Endothelial cell of umbilical vein (primary cell): ENCODE results near the gene SLC7A7. TPM values are rescaled to one million over a fixed set of nuclear protein-coding genes. Genes with fewer than 3 reads are reported as not detected.
A peak's percentile ranks its signal among the peaks of the same experiment; 100 is the strongest.

Experiments
- BruUV-seq: library from RNA; stranded (reverse); fragments of 400-500 nt; replicated peaks from 2 replicates; lab custom pipeline; 2021; lab: Mats Ljungman, UMichigan
- CTCF ChIA-PET: fragments of 300-600, 350-600 bp; sonication (Branson Sonifier 250); formaldehyde crosslinking; loops from one replicate; lab custom pipeline; 2021; ENCODE audit warnings: antibody characterized with exemption, inconsistent platforms; lab: Charles Lee
- POLR2A ChIA-PET: fragments of 300-600, 350-600 bp; sonication (Branson Sonifier 250); formaldehyde crosslinking; loops from one replicate; lab custom pipeline; 2021; ENCODE audit warnings: antibody characterized with exemption, inconsistent platforms; lab: Charles Lee
- DNase-seq: peaks from one replicate; pipeline ENCODE4 v3.0.0-alpha.2; 2011; ENCODE audit warnings: low read depth, low spot score
- FAIRE-seq: peaks from 2 replicates; lab custom pipeline; 2011; peaks lifted over from hg19 to GRCh38; lab: Jason Lieb, UNC
- H2AFZ ChIP-seq: 2 replicates; pipeline ENCODE4 v1.6.0; 2012; ENCODE audit warnings: low read depth, low read length, control low read depth, inconsistent platforms
- H3K27ac ChIP-seq: 2 replicates; pipeline ENCODE4 v1.5.1; 2011; ENCODE audit warnings: low read depth, mild to moderate bottlenecking, control low read depth, low read length, moderate library complexity; ENCODE audit not compliant: insufficient read depth
- H3K27me3 ChIP-seq, 2 experiments: 2 replicates each; pipeline versions ENCODE4 v1.6.0 to v1.6.1; 2011; ENCODE audit warnings: low read length in 2 of 2, mixed read lengths in 1 of 2; ENCODE audit not compliant: control insufficient read depth in 2 of 2, insufficient read depth in 2 of 2
- H3K36me3 ChIP-seq, 2 experiments: 2 replicates in 1 of 2; 3 replicates in 1 of 2; pipeline ENCODE4 v1.5.1; 2011; ENCODE audit warnings: low read length in 2 of 2, mild to moderate bottlenecking in 1 of 2, moderate library complexity in 1 of 2; ENCODE audit not compliant: control insufficient read depth in 2 of 2, insufficient read depth in 2 of 2; ENCODE audit errors: extremely low read depth in 1 of 2
- H3K4me1 ChIP-seq: 3 replicates; pipeline ENCODE4 v1.5.1; 2011; ENCODE audit warnings: mild to moderate bottlenecking, low read length; ENCODE audit not compliant: control insufficient read depth, insufficient read depth; ENCODE audit errors: extremely low read depth
- H3K4me2 ChIP-seq: 2 replicates; pipeline ENCODE4 v1.6.1; 2011; ENCODE audit warnings: low read length, control low read depth, mixed read lengths; ENCODE audit not compliant: insufficient read depth
- H3K4me3 ChIP-seq, 3 experiments: fragments of 200-600 bp in 1 of 3; sonication (generic), shearing (Covaris generic) in 1 of 3; replicated peaks in 1 of 3; 2 replicates each; pipeline ENCODE4 v1.5.1; 2011 to 2016; ENCODE audit warnings: control low read depth in 3 of 3, low read length in 3 of 3, mild to moderate bottlenecking in 2 of 3, inconsistent platforms in 1 of 3, low read depth in 1 of 3, moderate library complexity in 1 of 3; ENCODE audit not compliant: insufficient read depth in 1 of 3
- H3K79me2 ChIP-seq: 2 replicates; pipeline ENCODE4 v1.6.0; 2012; ENCODE audit warnings: low read length, inconsistent platforms; ENCODE audit not compliant: control insufficient read depth, insufficient read depth
- H3K9ac ChIP-seq: replicated peaks from 2 replicates; pipeline ENCODE3; 2011; ENCODE audit warnings: low read length, control low read depth; ENCODE audit not compliant: insufficient read depth; ENCODE audit errors: extremely low read depth
- H3K9me1 ChIP-seq: replicated peaks from 3 replicates; pipeline ENCODE4 v1.6.0; 2011; ENCODE audit warnings: mild to moderate bottlenecking, low read length; ENCODE audit not compliant: control insufficient read depth, insufficient read depth; ENCODE audit errors: extremely low read depth
- H3K9me3 ChIP-seq: replicated peaks from 2 replicates; pipeline ENCODE4 v1.5.1; 2012; ENCODE audit warnings: low read length, inconsistent platforms; ENCODE audit not compliant: control insufficient read depth, insufficient read depth
- H4K20me1 ChIP-seq: replicated peaks from 2 replicates; pipeline ENCODE3; 2011; ENCODE audit warnings: mild to moderate bottlenecking, low read length; ENCODE audit not compliant: control insufficient read depth, insufficient read depth; ENCODE audit errors: extremely low read depth
- CTCF ChIP-seq, 2 donors: IDR thresholded peaks; 1 replicate in 1 of 2; 2 replicates in 1 of 2; pipeline ENCODE4 v1.5.1; 2011; ENCODE audit warnings: low read length in 2 of 2, mild to moderate bottlenecking in 2 of 2, moderate library complexity in 2 of 2, control low read depth in 1 of 2, inconsistent platforms in 1 of 2, low read depth in 1 of 2; ENCODE audit not compliant: insufficient read depth in 1 of 2; ENCODE audit errors: extremely low read depth in 1 of 2
- EZH2 ChIP-seq: IDR thresholded peaks from 2 replicates; pipeline ENCODE4 v1.6.1; 2012; ENCODE audit warnings: borderline replicate concordance, low read depth, mild to moderate bottlenecking, moderate library complexity, low read length, inconsistent platforms; ENCODE audit not compliant: severe bottlenecking
- GATA2 ChIP-seq: IDR thresholded peaks from 2 replicates; pipeline ENCODE4 v1.7.0; 2011; ENCODE audit warnings: low read depth, mild to moderate bottlenecking, moderate library complexity, mixed read lengths, low read length; ENCODE audit not compliant: insufficient read length, insufficient read depth
- JUN ChIP-seq: IDR thresholded peaks from 2 replicates; pipeline ENCODE4 v1.6.1; 2011; ENCODE audit warnings: borderline replicate concordance, low read depth; ENCODE audit not compliant: insufficient read length, insufficient read depth
- MAX ChIP-seq: IDR thresholded peaks from 2 replicates; pipeline ENCODE4 v1.6.1; 2011; ENCODE audit not compliant: insufficient read depth, insufficient read length
- MYC ChIP-seq: IDR thresholded peaks from one replicate; pipeline ENCODE4 v1.6.1; 2011; ENCODE audit warnings: mild to moderate bottlenecking, low read depth, low read length
- POLR2A ChIP-seq: IDR thresholded peaks from 2 replicates; pipeline ENCODE4 v1.6.1; 2012; ENCODE audit warnings: low read depth, mild to moderate bottlenecking, control low read depth, low read length
- POLR2AphosphoS5 ChIP-seq: IDR thresholded peaks from 2 replicates; pipeline ENCODE4 v1.6.1; 2012; ENCODE audit warnings: low read depth, mild to moderate bottlenecking, control low read depth, low read length, moderate library complexity; ENCODE audit not compliant: insufficient read depth
- dilution Hi-C: fragments of 300-500 bp; cut with MboI; formaldehyde crosslinking; loops from one replicate; pipeline ENCODE4 v1.15.0; 2019; ENCODE audit warnings: low sequenced_read_pairs; ENCODE audit not compliant: extremely low pct_ligation_motif_present
- intact Hi-C: fragments of 100-400 bp; cut with micrococcal nuclease; formaldehyde crosslinking; loops from one replicate; pipeline ENCODE4 v1.10.0; 2022
- polyA plus RNA-seq, 4 experiments: library from polyadenylated mRNA; depleted of rRNA in 3 of 4; stranded (reverse) in 3 of 4; unstranded in 1 of 4; fragments of >200 nt; gene quantifications; 2 replicates each; pipeline versions ENCODE4 v1.2.1 to v1.2.3, GENCODE V29; 2011 to 2012; ENCODE audit warnings: missing spikeins in 1 of 4
- total RNA-seq: library from RNA; stranded (reverse); gene quantifications from 2 replicates; pipeline ENCODE4 v1.2.3, GENCODE V29; 2021

Gene SLC7A7
- total and polyA plus RNA-seq, 2 donors (not counting 3 experiments of a cell fraction or from before 2014, with no cell fraction given), result 22.5 to 94.0 TPM

GRCh38 chr14:22835505-22835904 lies 20.3 kb upstream of the SLC7A7 start:
- Histone ChIP-seq H3K9me3 (no peaks in the 10 kb centered on the region), H2AFZ (no peak overlapping the region), H3K4me2 (no peak overlapping the region), H3K9me1 (no peaks in the 10 kb centered on the region), H3K4me1 (peaks cover 40% of the 10 kb centered on the region), H3K4me3 (no peak overlapping the region), H3K79me2 (peaks cover 56% of the 10 kb centered on the region), H3K9ac (no peak overlapping the region), H3K36me3 (peaks cover 2 to 9% of the 10 kb centered on the region in 2 experiments), H3K27ac (peak overlapping the region; percentile 84), H4K20me1 (no peaks in the 10 kb centered on the region), H3K27me3 (no peaks in the 10 kb centered on the region)
- dilution Hi-C loops, result no loop called here
- no TSS peak for BruUV-seq
- ChIA-PET CTCF (interaction anchor here (1.2 to 12.5 kb wide), 9 partner anchors 12 to 277 kb away, joined by 3 to 214 read pairs (median 13); partner anchors contain the start of genes LRP10 and OXA1L), POLR2A (no interaction called here)
- FAIRE-seq (no peak), DNase-seq (no peak)
- intact Hi-C loops, result loop anchor here (5.0 kb wide), 1 partner anchor 278 kb away; no protein-coding TSS in a partner anchor
- TF ChIP-seq CTCF (IDR thresholded peaks at IDR 0.05; ENCODE audit: extremely low read depth in 1 of 2, insufficient read depth in 1 of 2, low read depth in 1 of 2, low read length in 2 of 2), result no peak
- no peak for TF ChIP-seq GATA2
- no peak for TF ChIP-seq JUN
- TF ChIP-seq MYC, result no peak
- TF ChIP-seq POLR2A, result no peak
- TF ChIP-seq EZH2, result no peak
- no peak for TF ChIP-seq POLR2AphosphoS5
- no peak for TF ChIP-seq MAX
